ENCODE data around the gene CGB2.

Gene CGB2

DNA sequence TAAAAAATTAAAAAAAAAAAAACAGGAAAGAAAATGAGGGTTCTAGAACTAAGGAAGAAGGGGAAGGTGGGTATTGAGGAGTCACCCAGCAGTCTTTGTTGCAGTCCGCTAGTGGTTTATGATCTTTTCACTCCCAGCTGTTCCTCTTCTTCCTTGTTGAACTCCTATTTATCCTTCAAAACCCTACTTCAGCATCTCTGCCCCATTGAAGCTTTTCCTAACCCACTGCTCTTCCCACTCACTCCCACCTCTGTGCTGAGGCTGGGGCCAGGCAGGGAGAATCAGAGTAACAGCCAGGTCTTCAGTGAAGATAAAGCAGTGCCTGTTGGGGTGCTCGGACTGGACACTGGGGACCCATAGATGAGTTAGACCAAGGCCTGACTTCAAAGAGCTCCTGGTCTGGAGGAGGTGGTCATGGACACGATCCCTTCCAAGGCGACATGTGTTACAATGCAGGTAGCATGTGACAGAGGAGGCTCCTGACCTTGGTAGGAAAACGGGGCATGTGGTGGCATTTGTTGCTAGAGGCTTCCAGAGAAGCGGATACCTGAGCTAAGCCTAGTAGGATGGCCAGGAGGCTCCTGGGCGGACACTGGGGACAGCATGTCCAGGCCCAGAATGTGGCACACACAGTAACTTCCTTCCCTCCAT lies 26.6 kb upstream of the CGB2 start:
- no peak for TF ChIP-seq NFRKB (IDR thresholded peaks at IDR 0.05)
- no peak for TF ChIP-seq TARDBP (IDR thresholded peaks at IDR 0.05)
- TF ChIP-seq ARNT (IDR thresholded peaks at IDR 0.05): no peak
- TF ChIP-seq, protein P1, sequence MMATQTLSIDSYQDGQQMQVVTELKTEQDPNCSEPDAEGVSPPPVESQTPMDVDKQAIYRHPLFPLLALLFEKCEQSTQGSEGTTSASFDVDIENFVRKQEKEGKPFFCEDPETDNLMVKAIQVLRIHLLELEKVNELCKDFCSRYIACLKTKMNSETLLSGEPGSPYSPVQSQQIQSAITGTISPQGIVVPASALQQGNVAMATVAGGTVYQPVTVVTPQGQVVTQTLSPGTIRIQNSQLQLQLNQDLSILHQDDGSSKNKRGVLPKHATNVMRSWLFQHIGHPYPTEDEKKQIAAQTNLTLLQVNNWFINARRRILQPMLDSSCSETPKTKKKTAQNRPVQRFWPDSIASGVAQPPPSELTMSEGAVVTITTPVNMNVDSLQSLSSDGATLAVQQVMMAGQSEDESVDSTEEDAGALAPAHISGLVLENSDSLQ (IDR thresholded peaks at IDR 0.05): no peak
- no peak for DNase-seq (ENCODE audit: extremely low spot score)
- ChIA-PET CTCF (no interaction called here), POLR2A (no interaction called here)

DNA sequence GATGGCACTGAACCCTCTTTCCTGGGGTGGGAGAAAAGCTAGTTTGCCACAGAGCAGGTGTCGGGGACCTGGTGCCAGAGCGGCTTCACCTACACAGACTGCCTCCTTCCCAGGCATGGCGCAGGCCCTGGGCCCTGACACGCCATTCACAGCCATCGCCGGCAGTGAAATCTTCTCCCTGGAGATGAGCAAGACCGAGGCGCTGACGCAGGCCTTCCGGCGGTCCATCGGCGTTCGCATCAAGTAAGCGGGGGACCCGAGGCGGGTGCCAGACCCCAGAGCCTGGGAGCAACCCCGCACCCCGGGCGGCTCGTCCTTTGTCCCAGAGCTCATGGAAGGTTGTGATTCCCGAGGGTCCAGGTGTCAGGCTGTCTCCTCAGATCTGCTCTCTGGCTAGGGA lies 24.8 kb upstream of the CGB2 start:
- TF ChIP-seq FOXA1 (IDR thresholded peaks at IDR 0.05) (no peak), HDGF (IDR thresholded peaks at IDR 0.05; ENCODE audit: borderline replicate concordance) (no peak), BHLHE40 (IDR thresholded peaks at IDR 0.05; ENCODE audit: borderline replicate concordance) (no peak), LEF1 (IDR thresholded peaks at IDR 0.05; ENCODE audit: borderline replicate concordance) (no peak), SP1 (IDR thresholded peaks at IDR 0.05) (no peak), NFRKB (IDR thresholded peaks at IDR 0.05) (no peak), ARNT (IDR thresholded peaks at IDR 0.05) (no peak), L3MBTL2 (conservative IDR thresholded peaks at IDR 0.05) (no peak), TARDBP (IDR thresholded peaks at IDR 0.05) (no peak), CTBP1 (IDR thresholded peaks at IDR 0.05; ENCODE audit: borderline replicate concordance) (no peak)
- TF ChIP-seq, protein P1 (IDR thresholded peaks at IDR 0.05): no peak
- ChIA-PET CTCF (no interaction called here), POLR2A (interaction anchor here (1.2 kb wide), 1 partner anchor 13 kb away, joined by 3 read pairs; the partner anchor contains the start of gene RUVBL2)
- no peak for DNase-seq (ENCODE audit: extremely low spot score)

DNA sequence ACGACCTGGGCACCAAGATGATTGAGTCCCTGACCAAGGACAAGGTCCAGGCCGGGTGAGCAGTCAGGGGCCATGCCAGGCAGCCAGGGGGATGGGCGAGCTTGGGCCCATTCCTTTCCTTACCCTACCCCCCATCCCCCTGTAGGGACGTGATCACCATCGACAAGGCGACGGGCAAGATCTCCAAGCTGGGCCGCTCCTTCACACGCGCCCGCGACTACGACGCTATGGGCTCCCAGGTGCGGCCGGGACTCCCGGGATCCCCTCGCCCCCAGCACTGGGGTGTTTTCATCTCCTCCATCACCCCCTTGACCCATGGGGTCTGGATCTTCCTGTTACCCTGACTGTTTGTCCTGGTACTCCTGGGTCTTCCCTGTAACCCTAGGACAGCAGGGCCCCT lies 21.9 kb upstream of the CGB2 start:
- POLR2A ChIA-PET: no interaction called here
- DNase-seq (ENCODE audit: extremely low spot score): no peak
- CTCF ChIA-PET: interaction anchor here (3.6 kb wide), 1 partner anchor 10 kb away, joined by 16 read pairs; no protein-coding TSS in a partner anchor
- no peak for TF ChIP-seq ZNF384 (IDR thresholded peaks at IDR 0.05)
- no peak for TF ChIP-seq FOXA1 (IDR thresholded peaks at IDR 0.05)
- TF ChIP-seq NFRKB (IDR thresholded peaks at IDR 0.05): no peak
- TF ChIP-seq CTBP1 (IDR thresholded peaks at IDR 0.05; ENCODE audit: borderline replicate concordance): no peak
- TF ChIP-seq SUZ12 (IDR thresholded peaks at IDR 0.05): no peak

DNA sequence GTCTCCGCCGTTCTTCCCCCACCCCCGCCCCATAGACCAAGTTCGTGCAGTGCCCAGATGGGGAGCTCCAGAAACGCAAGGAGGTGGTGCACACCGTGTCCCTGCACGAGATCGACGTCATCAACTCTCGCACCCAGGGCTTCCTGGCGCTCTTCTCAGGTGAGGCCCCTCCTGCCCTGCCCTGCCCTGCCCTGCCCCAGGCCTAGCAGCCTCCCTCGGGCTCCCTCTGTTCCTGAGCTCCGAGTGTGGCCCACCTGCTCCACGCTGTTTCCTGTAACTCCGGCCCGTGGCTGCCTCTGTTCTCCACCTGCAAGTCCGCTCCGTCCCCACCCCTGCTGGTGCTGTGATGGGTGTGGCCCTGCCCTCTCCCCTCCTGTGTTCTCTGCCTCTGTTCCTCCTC lies 21.2 kb upstream of the CGB2 start:
- POLR2A ChIA-PET: no interaction called here
- TF ChIP-seq HDGF (IDR thresholded peaks at IDR 0.05; ENCODE audit: borderline replicate concordance) (no peak), BHLHE40 (IDR thresholded peaks at IDR 0.05; ENCODE audit: borderline replicate concordance) (no peak), FOXK2 (IDR thresholded peaks at IDR 0.05) (no peak), LEF1 (IDR thresholded peaks at IDR 0.05; ENCODE audit: borderline replicate concordance) (no peak), CTBP1 (IDR thresholded peaks at IDR 0.05; ENCODE audit: borderline replicate concordance) (no peak), TARDBP (IDR thresholded peaks at IDR 0.05) (no peak), NFRKB (IDR thresholded peaks at IDR 0.05) (no peak), ARNT (IDR thresholded peaks at IDR 0.05) (no peak), SUZ12 (IDR thresholded peaks at IDR 0.05) (no peak), ZNF384 (IDR thresholded peaks at IDR 0.05) (no peak), L3MBTL2 (conservative IDR thresholded peaks at IDR 0.05) (no peak), SP1 (IDR thresholded peaks at IDR 0.05) (no peak), ELF4 (IDR thresholded peaks at IDR 0.05) (no peak), FOXM1 (IDR thresholded peaks at IDR 0.05; ENCODE audit: borderline replicate concordance) (no peak), FOXA1 (IDR thresholded peaks at IDR 0.05) (no peak)
- TF ChIP-seq, protein P1 (IDR thresholded peaks at IDR 0.05): no peak
- DNase-seq (ENCODE audit: extremely low spot score): no peak
- CTCF ChIA-PET: interaction anchor here (3.6 kb wide), 1 partner anchor 11 kb away, joined by 16 read pairs; no protein-coding TSS in a partner anchor

DNA sequence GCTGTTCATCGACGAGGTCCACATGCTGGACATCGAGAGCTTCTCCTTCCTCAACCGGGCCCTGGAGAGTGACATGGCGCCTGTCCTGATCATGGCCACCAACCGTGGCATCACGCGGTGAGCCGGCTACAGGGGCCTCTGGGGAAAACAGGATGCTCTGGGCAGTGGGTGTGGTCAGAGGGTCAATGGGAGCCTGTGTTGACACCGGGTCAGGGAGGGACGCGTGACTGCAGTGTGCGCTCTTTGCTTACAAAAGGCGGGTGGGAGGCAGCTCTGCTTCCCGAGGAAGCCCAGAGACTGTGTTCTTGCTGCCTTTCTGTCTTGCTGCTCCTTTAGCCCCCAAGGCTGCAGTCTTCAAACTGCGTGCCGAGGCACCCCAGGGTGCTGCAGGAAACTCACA lies 20.5 kb upstream of the CGB2 start:
- ChIA-PET CTCF (no interaction called here), POLR2A (no interaction called here)
- DNase-seq (ENCODE audit: extremely low spot score): no peak
- TF ChIP-seq FOXA1 (IDR thresholded peaks at IDR 0.05) (no peak), SUZ12 (IDR thresholded peaks at IDR 0.05) (no peak), ZNF384 (IDR thresholded peaks at IDR 0.05) (no peak), ELF4 (IDR thresholded peaks at IDR 0.05) (no peak), TARDBP (IDR thresholded peaks at IDR 0.05) (no peak), FOXK2 (IDR thresholded peaks at IDR 0.05) (no peak), HDGF (IDR thresholded peaks at IDR 0.05; ENCODE audit: borderline replicate concordance) (no peak), ARNT (IDR thresholded peaks at IDR 0.05) (no peak)
- TF ChIP-seq, protein P1 (IDR thresholded peaks at IDR 0.05): no peak

DNA sequence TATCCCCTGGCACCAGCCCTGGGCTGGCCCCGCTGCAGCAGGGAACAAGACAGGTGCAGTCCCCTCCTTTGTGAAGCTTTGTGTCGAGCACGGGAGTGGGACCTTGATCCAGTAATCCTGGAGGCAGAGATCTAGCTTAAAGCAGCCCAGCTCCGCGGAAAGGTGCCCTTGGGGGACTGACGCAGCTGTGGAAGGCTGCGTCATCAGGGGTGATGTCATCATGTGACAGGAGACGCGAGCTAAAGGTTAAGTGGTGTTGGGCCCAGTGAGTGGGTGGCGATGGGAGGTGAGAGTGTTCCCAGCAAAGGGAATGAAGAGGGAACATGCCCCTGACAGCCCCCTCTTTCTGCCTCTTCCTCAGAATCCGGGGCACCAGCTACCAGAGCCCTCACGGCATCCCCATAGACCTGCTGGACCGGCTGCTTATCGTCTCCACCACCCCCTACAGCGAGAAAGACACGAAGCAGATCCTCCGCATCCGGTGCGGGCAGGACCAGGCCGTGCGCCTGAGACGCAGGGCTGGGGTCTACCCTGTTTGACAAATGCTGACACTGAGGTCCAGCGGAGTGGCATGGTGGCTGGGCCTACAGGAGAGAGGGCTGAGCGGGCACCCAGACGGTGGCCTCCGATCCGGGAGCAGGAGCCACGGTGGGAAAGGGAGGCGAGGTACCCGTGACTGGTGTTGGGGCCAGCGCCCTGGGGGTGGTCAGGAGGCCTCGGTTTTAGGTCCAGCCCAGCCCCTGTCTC lies 17.4 kb upstream of the CGB2 start:
- POLR2A ChIA-PET: no interaction called here
- DNase-seq (ENCODE audit: extremely low spot score): no peak
- CTCF ChIA-PET: interaction anchor here (1.5 kb wide), 1 partner anchor 14 kb away, joined by 7 read pairs; no protein-coding TSS in a partner anchor
- TF ChIP-seq SP1 (IDR thresholded peaks at IDR 0.05) (no peak), BHLHE40 (IDR thresholded peaks at IDR 0.05; ENCODE audit: borderline replicate concordance) (no peak), LEF1 (IDR thresholded peaks at IDR 0.05; ENCODE audit: borderline replicate concordance) (no peak)

Measured in HEK293T (cell line).